GM18508 (cell line): ENCODE measurements around the gene SMTNL1.

Source experiments
- ATAC-seq: cut with Tn5 transposase; IDR thresholded peaks from one replicate; pipeline ENCODE4 v1.9.1; 2021; ENCODE audit warnings: moderate number of reproducible peaks; ENCODE audit not compliant: insufficient read depth, unreplicated experiment

The SMTNL1 gene

GRCh38 chr11:57536947-57537619 is at the start of gene SMTNL1:
Gene SMTNL1 (plus strand): TSS chr11:57537595. CDS start chr11:57542643, 5,048 bp downstream.
- ATAC-seq: no peak

GRCh38 chr11:57487920-57488659 is 49.3 kb upstream of the SMTNL1 start:
- ATAC-seq: no peak

GRCh38 chr11:57490456-57491248 is 46.7 kb upstream of the SMTNL1 start:
- no peak for ATAC-seq

GRCh38 chr11:57491371-57492061 is 45.9 kb upstream of the SMTNL1 start:
- ATAC-seq: no peak

- no peak for ATAC-seq
Observed at GRCh38 chr11:57493507-57494503, 43.6 kb upstream of the SMTNL1 start.

GRCh38 chr11:57496109-57496820 is 41.1 kb upstream of the SMTNL1 start:
- ATAC-seq: no peak

GRCh38 chr11:57497303-57498247 is 39.8 kb upstream of the SMTNL1 start:
- ATAC-seq: no peak

- ATAC-seq: no peak
Observed at GRCh38 chr11:57498540-57498939, 38.9 kb upstream of the SMTNL1 start.

- no peak for ATAC-seq
Observed at GRCh38 chr11:57499413-57499982, 37.9 kb upstream of the SMTNL1 start.

GRCh38 chr11:57499983-57500461 is 37.4 kb upstream of the SMTNL1 start:
- ATAC-seq: no peak

GRCh38 chr11:57500515-57500914 is 36.9 kb upstream of the SMTNL1 start:
- ATAC-seq: no peak

- ATAC-seq: no peak
Observed at GRCh38 chr11:57500926-57501325, 36.5 kb upstream of the SMTNL1 start.

- no peak for ATAC-seq
Observed at GRCh38 chr11:57501953-57502352, 35.4 kb upstream of the SMTNL1 start.

GRCh38 chr11:57502376-57502775 is 35.0 kb upstream of the SMTNL1 start:
- ATAC-seq: no peak

GRCh38 chr11:57502870-57503269 is 34.5 kb upstream of the SMTNL1 start:
- ATAC-seq: no peak

GRCh38 chr11:57504511-57504910 is 32.9 kb upstream of the SMTNL1 start:
- ATAC-seq: no peak

- no peak for ATAC-seq
Observed at GRCh38 chr11:57506522-57506921, 30.9 kb upstream of the SMTNL1 start.
